ENCODE results near the gene PBX3.

DNA sequence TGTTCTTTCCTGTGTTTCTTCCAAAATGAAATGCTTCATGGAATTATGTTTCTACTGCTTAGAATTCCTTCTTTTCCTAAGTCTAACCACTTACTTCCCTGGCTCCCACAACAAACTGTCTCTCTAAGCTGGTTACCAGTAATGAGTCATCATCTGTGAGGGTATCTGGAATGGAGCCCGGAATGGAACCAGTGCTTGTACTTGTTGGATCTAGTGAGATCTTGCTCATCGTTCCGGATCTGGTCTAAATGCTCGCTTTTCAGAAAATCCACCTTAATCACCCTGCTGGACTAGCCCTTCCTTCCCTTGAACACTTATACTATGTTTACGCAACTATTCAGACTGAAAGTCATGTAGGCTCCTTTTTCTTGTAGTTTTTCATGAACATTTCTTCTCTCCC, 184.8 kb downstream of the PBX3 start:
- TF ChIP-seq, protein P1, sequence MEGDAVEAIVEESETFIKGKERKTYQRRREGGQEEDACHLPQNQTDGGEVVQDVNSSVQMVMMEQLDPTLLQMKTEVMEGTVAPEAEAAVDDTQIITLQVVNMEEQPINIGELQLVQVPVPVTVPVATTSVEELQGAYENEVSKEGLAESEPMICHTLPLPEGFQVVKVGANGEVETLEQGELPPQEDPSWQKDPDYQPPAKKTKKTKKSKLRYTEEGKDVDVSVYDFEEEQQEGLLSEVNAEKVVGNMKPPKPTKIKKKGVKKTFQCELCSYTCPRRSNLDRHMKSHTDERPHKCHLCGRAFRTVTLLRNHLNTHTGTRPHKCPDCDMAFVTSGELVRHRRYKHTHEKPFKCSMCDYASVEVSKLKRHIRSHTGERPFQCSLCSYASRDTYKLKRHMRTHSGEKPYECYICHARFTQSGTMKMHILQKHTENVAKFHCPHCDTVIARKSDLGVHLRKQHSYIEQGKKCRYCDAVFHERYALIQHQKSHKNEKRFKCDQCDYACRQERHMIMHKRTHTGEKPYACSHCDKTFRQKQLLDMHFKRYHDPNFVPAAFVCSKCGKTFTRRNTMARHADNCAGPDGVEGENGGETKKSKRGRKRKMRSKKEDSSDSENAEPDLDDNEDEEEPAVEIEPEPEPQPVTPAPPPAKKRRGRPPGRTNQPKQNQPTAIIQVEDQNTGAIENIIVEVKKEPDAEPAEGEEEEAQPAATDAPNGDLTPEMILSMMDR (IDR thresholded peaks at IDR 0.05; ENCODE audit: low read depth, low read length, poor library complexity, severe bottlenecking) = no peak
- no peak for TF ChIP-seq EZH2phosphoT487 (IDR thresholded peaks at IDR 0.05; ENCODE audit: borderline replicate concordance, low read length)
